SH-SY5Y (cell line): Measurements from ENCODE around the gene PROM2.

Experiments used
- GATA2 ChIP-seq: IDR thresholded peaks from 2 replicates; pipeline ENCODE4 v1.6.1; 2011; ENCODE audit warnings: mild to moderate bottlenecking, low read depth, low read length
- GATA3 ChIP-seq: IDR thresholded peaks from 2 replicates; pipeline ENCODE4 v1.6.1; 2011; ENCODE audit warnings: low read depth, mild to moderate bottlenecking, low read length, moderate library complexity

- no peak for TF ChIP-seq GATA2
- TF ChIP-seq GATA3: no peak
Observed at GRCh38 chr2:95283562-95283961, 9.3 kb downstream of the PROM2 start.
